IMR-90 (cell line): Measurements from ENCODE around the gene DCDC1. TPM values are rescaled to one million over a fixed set of nuclear protein-coding genes. Genes with fewer than 3 reads are reported as not detected.

Experiments used
- ATAC-seq: fragments of 200-7000 bp; cut with Tn5 transposase; 2 replicates; pipeline ENCODE4 v1.9.1; 2020; ENCODE audit warnings: low read depth, mild to moderate bottlenecking, moderate library complexity
- BruUV-seq: library from RNA; stranded (reverse); fragments of 400-500 nt; replicated peaks from 2 replicates; lab custom pipeline; 2021; lab: Mats Ljungman, UMichigan
- CTCF ChIA-PET: fragments of 300-600 bp; formaldehyde crosslinking; extraction: SDS; loops from one replicate; lab custom pipeline; 2021; ENCODE audit warnings: antibody characterized with exemption; lab: Yijun Ruan, JAX
- POLR2A ChIA-PET: fragments of 300-600 bp; sonication (Branson Sonifier 250); formaldehyde crosslinking; loops from one replicate; lab custom pipeline; 2022; ENCODE audit warnings: antibody characterized with exemption; ENCODE audit not compliant: unreplicated experiment; lab: Charles Lee
- DNase-seq: peaks from one replicate; pipeline ENCODE4 v3.0.0; 2013
- H2AFZ ChIP-seq: replicated peaks from 2 replicates; pipeline ENCODE3; 2013; ENCODE audit warnings: low read length, mild to moderate bottlenecking; ENCODE audit not compliant: poor library complexity
- H2AK5ac ChIP-seq: 2 replicates; pipeline ENCODE4 v1.6.1; 2013; ENCODE audit warnings: low read depth, low read length, inconsistent platforms
- H2AK9ac ChIP-seq: replicated peaks from 2 replicates; pipeline ENCODE3; 2013; ENCODE audit warnings: mild to moderate bottlenecking, low read depth, low read length, moderate library complexity; ENCODE audit not compliant: poor library complexity
- H2BK120ac ChIP-seq: 2 replicates; pipeline ENCODE4 v1.6.1; 2013; ENCODE audit warnings: low read depth, low read length, inconsistent platforms
- H2BK15ac ChIP-seq: 3 replicates; pipeline ENCODE4 v1.6.1; 2013; ENCODE audit warnings: low read depth, low read length, inconsistent platforms
- H2BK20ac ChIP-seq: 2 replicates; pipeline ENCODE4 v1.6.1; 2013; ENCODE audit warnings: low read depth, mild to moderate bottlenecking, inconsistent platforms, low read length, moderate library complexity
- H2BK5ac ChIP-seq: 2 replicates; pipeline ENCODE4 v1.6.1; 2013; ENCODE audit warnings: mild to moderate bottlenecking, low read depth, low read length, inconsistent platforms; ENCODE audit not compliant: poor library complexity, severe bottlenecking
- H3K14ac ChIP-seq: replicated peaks from 2 replicates; pipeline ENCODE4 v1.6.1; 2013; ENCODE audit warnings: low read depth, low read length, inconsistent platforms
- H3K18ac ChIP-seq: 2 replicates; pipeline ENCODE4 v1.6.1; 2013; ENCODE audit warnings: low read depth, low read length, control low read depth
- H3K23ac ChIP-seq: 2 replicates; pipeline ENCODE4 v1.6.1; 2013; ENCODE audit warnings: low read depth, low read length, inconsistent platforms
- H3K27ac ChIP-seq: 2 replicates; pipeline ENCODE4 v1.5.1; 2013; ENCODE audit warnings: mild to moderate bottlenecking, control low read depth, low read length; ENCODE audit not compliant: insufficient read depth
- H3K27me3 ChIP-seq: 2 replicates; pipeline ENCODE4 v1.6.1; 2013; ENCODE audit warnings: low read length; ENCODE audit not compliant: control insufficient read depth, insufficient read depth
- H3K36me3 ChIP-seq: 2 replicates; pipeline ENCODE4 v1.6.1; 2013; ENCODE audit warnings: low read length, mixed read lengths; ENCODE audit not compliant: control insufficient read depth, insufficient read depth
- H3K4ac ChIP-seq: 2 replicates; pipeline ENCODE4 v1.6.1; 2013; ENCODE audit warnings: low read depth, low read length, inconsistent platforms
- H3K4me1 ChIP-seq: 2 replicates; pipeline ENCODE4 v1.6.1; 2013; ENCODE audit warnings: low read length, mixed read lengths; ENCODE audit not compliant: control insufficient read depth, insufficient read depth
- H3K4me2 ChIP-seq: 2 replicates; pipeline ENCODE4 v1.6.1; 2013; ENCODE audit warnings: low read depth, mild to moderate bottlenecking, control low read depth, low read length, moderate library complexity
- H3K4me3 ChIP-seq: 2 replicates; pipeline ENCODE4 v1.5.1; 2013; ENCODE audit warnings: low read depth, mild to moderate bottlenecking, control low read depth, low read length, moderate library complexity; ENCODE audit not compliant: insufficient read depth
- H3K56ac ChIP-seq: 2 replicates; pipeline ENCODE4 v1.6.1; 2013; ENCODE audit warnings: low read length, inconsistent platforms; ENCODE audit not compliant: insufficient read depth; ENCODE audit errors: extremely low read depth
- H3K79me1 ChIP-seq, 2 experiments: 2 replicates each; pipeline ENCODE4 v1.6.1; 2013; ENCODE audit warnings: low read length in 2 of 2, inconsistent platforms in 1 of 2, low read depth in 1 of 2
- H3K9ac ChIP-seq: 2 replicates; pipeline ENCODE4 v1.6.1; 2013; ENCODE audit warnings: low read depth, low read length, control low read depth
- H3K9me1 ChIP-seq: 2 replicates; pipeline ENCODE4 v1.6.1; 2013; ENCODE audit warnings: low read length, inconsistent platforms; ENCODE audit not compliant: insufficient read depth
- H3K9me3 ChIP-seq: 2 replicates; pipeline ENCODE4 v1.6.1; 2013; ENCODE audit warnings: low read length; ENCODE audit not compliant: control insufficient read depth, insufficient read depth
- H4K20me1 ChIP-seq: 2 replicates; pipeline ENCODE4 v1.6.1; 2013; ENCODE audit warnings: low read length, inconsistent platforms; ENCODE audit not compliant: insufficient read depth
- H4K5ac ChIP-seq: 2 replicates; pipeline ENCODE4 v1.6.1; 2013; ENCODE audit warnings: mild to moderate bottlenecking, low read depth, low read length, control low read depth
- H4K8ac ChIP-seq, 2 experiments: 2 replicates each; pipeline ENCODE4 v1.6.1; 2013; ENCODE audit warnings: low read depth in 2 of 2, low read length in 2 of 2, control low read depth in 1 of 2, inconsistent platforms in 1 of 2
- H4K91ac ChIP-seq: 2 replicates; pipeline ENCODE4 v1.6.1; 2013; ENCODE audit warnings: low read depth, low read length, inconsistent platforms; ENCODE audit not compliant: insufficient read depth
- CTCF ChIP-seq: conservative IDR thresholded peaks from 2 replicates; pipeline ENCODE4 v1.5.1; 2012; ENCODE audit warnings: mild to moderate bottlenecking, low read depth, low read length, improper control_type of control experiment
- FOS ChIP-seq: fragments of 150-350 bp; IDR thresholded peaks from 2 replicates; pipeline ENCODE4 v1.6.1; 2016; ENCODE audit warnings: low read depth, low read length
- MAFK ChIP-seq: IDR thresholded peaks from 2 replicates; pipeline ENCODE4 v1.6.1; 2012; ENCODE audit warnings: low read depth, low read length, improper control_type of control experiment
- NFE2L2 ChIP-seq: fragments of 150-350 bp; IDR thresholded peaks from 2 replicates; pipeline ENCODE4 v1.6.1; 2016; ENCODE audit warnings: low read depth, mild to moderate bottlenecking, low read length
- POLR2A ChIP-seq: IDR thresholded peaks from 2 replicates; pipeline ENCODE4 v1.6.1; 2012; ENCODE audit warnings: mild to moderate bottlenecking, low read depth, low read length
- RAD21 ChIP-seq: IDR thresholded peaks from 2 replicates; pipeline ENCODE4 v1.6.1; 2012; ENCODE audit warnings: low read length, improper control_type of control experiment
- RCOR1 ChIP-seq: IDR thresholded peaks from 2 replicates; pipeline ENCODE4 v1.6.1; 2012; ENCODE audit warnings: mild to moderate bottlenecking, low read length, improper control_type of control experiment; ENCODE audit not compliant: insufficient replicate concordance
- WGBS, 2 experiments: methylation state at CpG; one replicate each; pipeline versions ENCODE4 v1.1.5 to v1.1.7; 2013; ENCODE audit warnings: missing lambda C conversion rate in 2 of 2; ENCODE audit not compliant: insufficient read length in 1 of 2; ENCODE audit errors: extremely low coverage in 2 of 2; 5-methylcytosine and 5-hydroxymethylcytosine counted together
- dilution Hi-C: fragments of 300-500 bp; cut with HindIII; formaldehyde crosslinking; loops from one replicate; pipeline ENCODE4 v1.14.3; 2018; ENCODE audit warnings: low sequenced_read_pairs; ENCODE audit not compliant: unreplicated experiment
- in situ Hi-C: fragments of 300-500 bp; cut with MboI; formaldehyde crosslinking; loops from 3 replicates; pipeline ENCODE4 v1.14.3; 2019; ENCODE audit warnings: low sequenced_read_pairs, inconsistent platforms, mixed read lengths
- intact Hi-C: fragments of 100-400 bp; cut with micrococcal nuclease; formaldehyde crosslinking; loops from 2 replicates; pipeline ENCODE4 v1.10.0; 2022
- polyA plus RNA-seq, 3 experiments: library from polyadenylated mRNA; depleted of rRNA; stranded (reverse); fragments of >200 nt; gene quantifications; 2 replicates each; pipeline ENCODE4 v1.2.3, GENCODE V29; 2012; ENCODE audit warnings: low replicate concordance in 1 of 3
- total RNA-seq: library from RNA; depleted of rRNA; stranded (reverse); fragments of >200 nt; gene quantifications from 2 replicates; pipeline ENCODE4 v1.2.3, GENCODE V29; 2012

Gene DCDC1
- total and polyA plus RNA-seq, 2 of the 4 experiments (the other 2 are of a cell fraction), result not detected

DNA sequence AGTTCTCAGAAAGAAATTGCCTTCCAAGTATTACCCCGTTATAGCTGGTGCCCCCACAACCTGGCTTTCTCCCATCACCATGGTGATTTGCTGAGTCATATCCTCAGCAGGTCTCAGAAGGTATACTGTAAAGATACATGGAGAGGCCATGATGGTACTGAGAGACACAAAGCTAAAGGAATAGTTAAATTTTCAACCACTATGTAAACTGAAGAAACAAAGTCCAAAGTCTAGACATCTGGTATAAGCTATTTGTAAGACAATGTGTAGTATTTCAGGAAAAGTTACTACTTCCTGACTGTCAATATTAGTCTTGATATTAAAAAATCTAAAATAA lies 377.1 kb downstream of the DCDC1 start:
- no peak for ATAC-seq
- H3K9ac ChIP-seq, result no peak overlapping the region

More for the DNA sequence above, 377.1 kb downstream of the DCDC1 start:
- intact Hi-C loops (no loop called here), dilution Hi-C loops (no loop called here), in situ Hi-C loops (no loop called here)
- no peak overlapping the region for H3K18ac ChIP-seq
- no peaks in the 10 kb centered on the region for H3K4me1 ChIP-seq
- H2AK5ac ChIP-seq, result no peak overlapping the region
- WGBS, 2 experiments, result no CpG with 5 or more reads among the region's 1 CpG
- no peak overlapping the region for H2BK20ac ChIP-seq
- H3K9me1 ChIP-seq, result no peaks in the 10 kb centered on the region
- no peak overlapping the region for H4K91ac ChIP-seq
- H3K27me3 ChIP-seq, result no peaks in the 10 kb centered on the region
- no peak overlapping the region for H3K23ac ChIP-seq
- no peak overlapping the region for H3K4me2 ChIP-seq
- no peak overlapping the region for H2AFZ ChIP-seq
- H4K20me1 ChIP-seq, result no peaks in the 10 kb centered on the region
- CTCF ChIA-PET, result no interaction called here
- no peak overlapping the region for H4K8ac ChIP-seq
- no peak overlapping the region for H2BK120ac ChIP-seq
- TF ChIP-seq RCOR1, result no peak
- TF ChIP-seq CTCF, result no peak
- no peak for TF ChIP-seq MAFK
- TF ChIP-seq FOS, result no peak
- no peak for TF ChIP-seq POLR2A
- TF ChIP-seq RAD21, result no peak
- TF ChIP-seq NFE2L2, result peak; percentile 47; the same call in 1 of the 2 replicates
- no peaks in the 10 kb centered on the region for H3K36me3 ChIP-seq
- no peak overlapping the region for H3K56ac ChIP-seq
- no peak overlapping the region for H2AK9ac ChIP-seq
- H3K27ac ChIP-seq, result no peak overlapping the region
- H3K4ac ChIP-seq, result no peak overlapping the region
- H2BK15ac ChIP-seq, result no peak overlapping the region
- BruUV-seq, result no TSS peak
- no peak for DNase-seq
- H3K4me3 ChIP-seq, result no peak overlapping the region
- H3K9me3 ChIP-seq, result no peaks in the 10 kb centered on the region
- H3K79me1 ChIP-seq, result no peaks in the 10 kb centered on the region
- H2BK5ac ChIP-seq, result no peak overlapping the region
- no peak overlapping the region for H3K14ac ChIP-seq
- POLR2A ChIA-PET, result no interaction called here
- H4K5ac ChIP-seq, result no peak overlapping the region
